Left ventricle myocardium inferior (tissue), 1 donor: Measurements from ENCODE around the gene LHFPL3. TPM values are rescaled to one million over a fixed set of nuclear protein-coding genes. Genes with fewer than 3 reads are reported as not detected.

Experiments
- DNase-seq: peaks from one replicate; pipeline ENCODE4 v3.0.0-alpha.2; 2020
- H3K27ac ChIP-seq: fragments of 200-600 bp; replicated peaks from 2 replicates; pipeline ENCODE4 v1.8.0; 2021
- H3K27me3 ChIP-seq: fragments of 200-600 bp; 2 replicates; pipeline ENCODE4 v1.8.0; 2021; ENCODE audit warnings: low read depth
- H3K36me3 ChIP-seq: fragments of 200-600 bp; 2 replicates; pipeline ENCODE4 v1.8.0; 2021
- H3K4me1 ChIP-seq: fragments of 200-600 bp; 2 replicates; pipeline ENCODE4 v1.8.0; 2021
- H3K4me3 ChIP-seq: fragments of 200-600 bp; 2 replicates; pipeline ENCODE4 v1.8.0; 2021; ENCODE audit warnings: mild to moderate bottlenecking, moderate library complexity
- H3K9me3 ChIP-seq: fragments of 200-600 bp; replicated peaks from 2 replicates; pipeline ENCODE4 v1.8.0; 2021
- CTCF ChIP-seq: fragments of 200-600 bp; IDR thresholded peaks from 2 replicates; pipeline ENCODE4 v1.8.0; 2021; ENCODE audit warnings: antibody characterized with exemption, mild to moderate bottlenecking, borderline replicate concordance
- intact Hi-C: fragments of 100-400 bp; cut with micrococcal nuclease; formaldehyde crosslinking; loops from one replicate; pipeline ENCODE4 v1.11.0; 2022
- total RNA-seq: library from RNA; stranded (reverse); fragmentation: NEBNext Ultra II Directional; extraction: Animal tissue kit (Norgen Biotek cat#: 25700); gene quantifications from one replicate; pipeline ENCODE4 v1.2.1, GENCODE V29; 2021
- donor health status: DM: no; HTN: yes; CAD: no; lungs with severe emphysema.

Gene LHFPL3
- total RNA-seq, 1 donor from 2014 or later = not detected

GRCh38 chr7:104388222-104388621 is 59.8 kb downstream of the LHFPL3 start:
- Histone ChIP-seq H3K4me3 (no peak overlapping the region), H3K27ac (no peak overlapping the region), H3K9me3 (peaks cover 47% of the 10 kb centered on the region), H3K36me3 (no peaks in the 10 kb centered on the region), H3K27me3 (no peaks in the 10 kb centered on the region), H3K4me1 (no peaks in the 10 kb centered on the region)
- DNase-seq = no peak
- no peak for TF ChIP-seq CTCF
- intact Hi-C loops = no loop called here

GRCh38 chr7:104395162-104395561 is 66.8 kb downstream of the LHFPL3 start:
- Histone ChIP-seq H3K9me3 (peaks cover 23% of the 10 kb centered on the region), H3K27me3 (no peaks in the 10 kb centered on the region), H3K36me3 (no peaks in the 10 kb centered on the region), H3K4me3 (no peak overlapping the region), H3K27ac (no peak overlapping the region), H3K4me1 (no peaks in the 10 kb centered on the region)
- DNase-seq = no peak
- intact Hi-C loops = no loop called here
- TF ChIP-seq CTCF = no peak

GRCh38 chr7:104397442-104397841 is 69.0 kb downstream of the LHFPL3 start:
- Histone ChIP-seq H3K27ac (no peak overlapping the region), H3K27me3 (no peaks in the 10 kb centered on the region)

GRCh38 chr7:104408371-104408770 is 80.0 kb downstream of the LHFPL3 start:
- H3K27ac ChIP-seq = no peak overlapping the region
- no peaks in the 10 kb centered on the region for H3K36me3 ChIP-seq
- H3K4me3 ChIP-seq = no peak overlapping the region
- no peak for TF ChIP-seq CTCF
- no peaks in the 10 kb centered on the region for H3K9me3 ChIP-seq
- intact Hi-C loops = no loop called here
- DNase-seq = no peak
- no peaks in the 10 kb centered on the region for H3K4me1 ChIP-seq
- H3K27me3 ChIP-seq = no peaks in the 10 kb centered on the region

More at GRCh38 chr7:104397442-104397841, 69.0 kb downstream of the LHFPL3 start:
- DNase-seq = no peak
- no peak for TF ChIP-seq CTCF
- no peaks in the 10 kb centered on the region for H3K36me3 ChIP-seq
- H3K9me3 ChIP-seq = peaks cover 10% of the 10 kb centered on the region
- intact Hi-C loops = no loop called here
- H3K4me1 ChIP-seq = no peaks in the 10 kb centered on the region
- no peak overlapping the region for H3K4me3 ChIP-seq

GRCh38 chr7:104410742-104411141 is 82.3 kb downstream of the LHFPL3 start:
- Histone ChIP-seq H3K9me3 (no peaks in the 10 kb centered on the region), H3K27me3 (no peaks in the 10 kb centered on the region), H3K36me3 (no peaks in the 10 kb centered on the region), H3K4me3 (no peak overlapping the region), H3K27ac (no peak overlapping the region), H3K4me1 (no peaks in the 10 kb centered on the region)
- no peak for TF ChIP-seq CTCF
- intact Hi-C loops = no loop called here
- no peak for DNase-seq

GRCh38 chr7:104412911-104413310 is 84.5 kb downstream of the LHFPL3 start:
- intact Hi-C loops = no loop called here
- Histone ChIP-seq H3K27me3 (no peaks in the 10 kb centered on the region), H3K4me3 (no peak overlapping the region)

More at GRCh38 chr7:104412911-104413310, 84.5 kb downstream of the LHFPL3 start:
- Histone ChIP-seq H3K27ac (no peak overlapping the region), H3K4me1 (no peaks in the 10 kb centered on the region), H3K9me3 (no peaks in the 10 kb centered on the region), H3K36me3 (no peaks in the 10 kb centered on the region)
- TF ChIP-seq CTCF = no peak
- no peak for DNase-seq
